ENCODE data around the gene GNL2.
"Not testable (repeated sequence)": the region's sequence is repeated elsewhere in the genome, so short reads cannot be mapped to it uniquely, and the experiment has no call there.

Gene GNL2

DNA sequence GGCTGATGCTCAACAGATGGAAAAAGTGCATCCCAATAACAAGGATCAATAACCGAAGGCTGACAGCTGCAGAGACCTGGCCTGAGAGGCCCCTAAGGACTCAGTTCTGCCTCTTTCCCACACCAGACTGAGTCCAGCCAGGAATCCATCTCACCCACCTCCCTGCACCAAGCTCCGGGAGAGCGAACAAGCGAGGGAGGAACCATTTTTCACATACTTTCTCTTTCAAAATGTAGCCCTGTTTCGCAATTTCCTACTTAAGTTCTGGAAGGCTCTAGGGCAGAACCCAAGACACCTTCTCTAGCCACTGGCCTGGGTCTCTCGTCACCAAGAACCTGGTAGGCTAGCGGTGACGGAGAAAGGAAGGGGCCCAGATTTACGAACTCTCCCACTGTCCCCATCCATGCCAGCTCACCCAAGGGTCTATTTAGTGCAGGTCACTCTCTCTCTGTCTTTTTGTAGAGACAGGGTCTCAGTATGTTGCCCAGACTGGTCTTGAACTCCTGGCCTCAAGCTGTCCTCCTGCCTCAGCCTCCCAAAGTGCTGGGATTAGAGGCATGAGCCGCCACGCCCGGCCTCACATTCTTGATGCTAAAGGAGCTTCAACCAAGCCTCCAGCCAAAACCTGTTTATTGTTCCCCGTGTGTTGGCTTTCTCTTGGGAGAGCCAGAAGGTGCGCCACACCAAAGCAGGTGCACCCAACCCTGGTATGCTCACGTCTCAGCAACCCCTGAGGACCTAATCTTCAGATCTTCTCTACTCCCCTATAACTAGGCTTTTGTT is 10.9 kb upstream of the GNL2 start:
- no peak for DNase-seq

DNA sequence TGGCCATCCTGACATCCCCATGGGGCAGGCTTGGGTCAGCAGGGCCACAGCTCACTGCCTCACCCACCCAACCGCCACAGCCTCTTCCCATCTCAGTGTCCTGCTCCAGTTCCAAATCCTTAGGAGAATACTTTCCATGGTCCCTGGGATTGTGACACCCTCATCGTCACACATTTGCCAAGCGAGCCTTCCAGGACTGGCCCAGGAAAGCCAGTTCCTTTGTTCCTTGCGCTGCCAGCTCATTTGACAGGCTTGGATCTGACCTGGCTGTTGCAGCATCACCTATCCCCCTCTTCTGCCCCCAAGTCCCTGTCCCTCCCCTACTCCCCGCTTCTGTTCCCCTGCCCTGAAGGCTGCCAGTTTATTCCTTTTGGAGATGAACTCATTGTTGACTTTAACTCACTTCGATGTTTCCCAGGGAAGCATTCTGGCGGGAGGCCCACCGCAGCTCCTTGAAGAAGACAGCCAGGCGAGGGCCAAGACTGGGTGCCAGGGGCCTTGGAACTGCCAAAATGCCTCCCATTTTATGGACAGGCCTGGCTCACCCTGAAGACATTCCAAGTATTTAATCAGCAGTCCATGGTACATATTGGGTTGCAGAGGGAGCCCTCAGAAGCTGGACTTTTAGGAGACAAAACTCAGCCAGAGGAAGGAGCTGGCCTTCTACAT is 10.2 kb upstream of the GNL2 start:
- DNase-seq: no peak

DNA sequence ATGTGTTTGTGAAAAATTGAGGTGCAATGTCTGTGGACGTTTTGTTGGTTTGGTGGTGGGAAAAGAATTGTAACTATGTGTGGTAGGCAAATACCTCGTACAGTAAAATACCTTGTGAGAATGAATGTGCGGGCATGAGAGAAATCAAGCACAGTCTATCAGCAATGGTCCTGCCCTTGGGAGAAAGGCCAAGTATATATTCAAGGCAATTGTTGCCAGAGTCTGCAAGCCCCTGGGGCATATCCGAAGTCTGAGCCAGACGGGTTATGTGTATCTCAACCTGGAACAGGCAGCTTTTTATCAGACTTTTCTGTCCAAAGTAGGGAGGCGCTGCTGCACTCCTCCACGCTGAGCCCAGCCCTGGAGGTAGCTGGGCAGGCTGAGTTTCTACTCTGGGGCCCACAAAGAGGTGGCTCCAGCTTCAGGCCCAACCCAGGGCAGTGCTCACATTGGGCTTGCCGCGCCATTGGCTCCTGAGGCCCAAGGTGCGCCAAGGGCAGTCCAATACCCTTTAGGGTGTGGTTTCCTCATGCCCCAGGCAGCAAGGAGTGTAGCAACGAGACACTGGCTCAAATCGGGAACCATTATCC is 9.4 kb upstream of the GNL2 start:
- DNase-seq: no peak

DNA sequence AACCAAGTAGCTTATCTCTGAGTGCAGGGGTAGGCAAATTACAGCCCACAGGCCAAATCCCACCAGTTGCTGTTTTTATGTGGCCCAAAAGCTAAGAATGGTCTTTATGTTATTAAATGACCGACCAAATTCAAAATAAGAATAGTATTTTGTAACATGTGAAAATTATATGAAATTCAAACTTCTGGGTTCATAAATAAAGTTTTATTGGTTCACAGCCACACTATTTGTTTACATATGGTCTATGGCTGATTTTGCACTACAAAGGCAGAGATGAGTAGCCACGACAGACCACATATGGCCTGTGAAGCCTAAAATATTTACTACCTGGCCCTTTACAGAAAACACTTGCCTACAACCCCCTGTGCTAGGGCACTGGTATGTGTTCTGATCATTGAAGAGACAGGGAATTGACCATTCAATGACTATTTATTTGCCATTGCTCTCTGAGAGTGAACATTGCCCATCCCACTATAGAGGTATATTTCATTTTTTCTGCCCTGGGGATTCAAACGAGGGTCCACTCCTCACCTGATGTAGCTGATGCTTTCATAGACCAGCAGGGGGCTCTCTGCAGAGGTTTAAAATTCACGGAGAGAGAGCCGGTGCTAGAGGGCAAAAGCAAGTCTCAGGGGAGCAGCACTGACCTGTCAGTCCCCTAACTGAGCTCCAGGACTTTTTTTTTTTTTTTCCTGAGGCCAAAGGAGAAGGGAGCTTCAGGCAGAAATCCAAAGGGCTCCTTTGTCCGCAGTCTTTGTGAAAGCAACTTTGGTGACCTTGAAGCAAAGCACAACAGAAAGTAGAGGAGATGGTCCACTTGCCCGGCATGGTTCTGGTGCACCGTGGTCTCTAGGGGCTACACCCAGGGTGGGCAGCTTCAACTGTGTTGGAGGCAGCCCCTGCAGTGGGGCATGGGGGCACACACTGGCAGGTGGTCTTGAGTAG is 7.3 kb upstream of the GNL2 start:
- DNase-seq: peak; percentile 30

DNA sequence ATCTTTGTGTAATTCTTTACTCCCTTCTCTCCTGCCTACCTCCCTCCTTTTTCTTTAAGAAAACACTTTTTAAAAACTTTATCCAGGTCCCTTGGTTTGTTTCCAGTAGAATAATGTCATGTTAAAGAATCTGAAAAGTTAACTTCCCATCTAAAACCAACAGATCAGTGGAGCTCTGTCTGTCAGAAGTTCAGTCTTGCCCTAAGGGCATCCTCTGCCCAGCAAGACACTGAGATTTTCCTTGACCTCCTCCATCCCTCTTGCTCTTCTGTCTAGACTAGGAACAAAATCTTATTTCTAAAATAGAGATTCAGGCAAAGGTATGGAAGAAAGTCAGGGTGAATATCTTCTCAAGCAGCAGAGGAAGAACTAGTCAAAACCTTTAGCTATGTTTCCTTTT is 5.7 kb upstream of the GNL2 start:
- DNase-seq: no peak

DNA sequence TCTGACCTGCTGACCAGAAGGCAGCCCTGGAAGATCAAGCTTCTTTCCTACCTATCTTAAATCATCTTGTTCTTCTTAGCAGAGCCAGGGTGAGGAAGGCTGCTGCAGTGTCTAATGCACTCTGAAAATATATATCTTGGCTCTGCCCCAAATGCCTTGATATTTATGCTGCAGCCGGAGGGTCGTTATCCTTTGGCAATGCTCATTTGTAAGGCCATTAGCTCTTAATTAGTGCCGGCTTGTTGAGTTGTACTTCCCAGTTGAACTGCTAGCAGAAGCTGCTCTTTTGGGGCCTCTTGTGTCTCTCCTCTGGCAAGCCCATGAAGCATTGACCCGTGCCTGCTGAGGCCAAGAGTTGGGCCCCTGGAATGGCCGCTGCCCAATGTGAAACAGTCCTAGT is 4.2 kb upstream of the GNL2 start:
- DNase-seq: no peak

DNA sequence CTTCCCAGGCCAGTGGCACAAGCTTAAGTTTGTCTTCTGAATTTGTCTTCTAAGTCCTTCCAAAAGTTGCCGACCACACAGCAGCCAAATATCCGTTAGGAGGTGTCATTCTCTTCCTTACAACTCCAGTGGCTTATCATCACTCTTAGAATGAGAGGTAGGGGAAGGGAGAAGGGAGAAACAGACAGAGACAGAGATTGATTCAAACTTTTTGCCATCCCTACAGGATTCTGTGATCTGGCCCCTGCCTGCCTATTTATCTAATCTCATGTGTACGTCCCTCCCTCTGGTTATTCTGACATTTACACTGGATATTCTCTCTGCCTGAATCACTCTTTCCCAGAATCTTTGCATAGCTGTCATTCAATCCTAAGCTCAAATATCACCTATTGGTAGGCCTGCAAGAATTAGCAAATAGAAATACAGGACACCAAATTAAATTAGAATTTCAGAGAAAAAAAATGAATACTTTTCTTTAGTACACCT is 488 bp upstream of the GNL2 start:
- DNase-seq: no peak

DNA sequence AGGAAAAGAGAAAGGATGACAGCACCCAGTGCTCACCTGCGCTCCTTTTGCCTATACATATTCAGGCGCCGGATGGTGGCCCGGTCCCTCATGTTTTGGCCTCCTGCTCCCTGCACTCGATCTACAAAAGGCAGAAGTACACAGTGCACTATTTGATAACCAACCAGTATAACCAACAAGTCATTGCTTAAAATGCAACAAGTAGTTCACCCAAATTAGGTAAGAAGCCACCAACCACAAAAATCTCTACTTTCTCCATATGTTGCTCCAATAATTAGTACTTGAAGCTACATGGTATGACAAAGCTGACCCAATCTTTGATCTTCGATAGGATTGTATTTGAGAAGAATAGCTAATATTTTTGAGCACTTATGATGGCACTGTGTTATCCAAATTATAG is 2.0 kb downstream of the GNL2 start:
- DNase-seq: no peak

DNA sequence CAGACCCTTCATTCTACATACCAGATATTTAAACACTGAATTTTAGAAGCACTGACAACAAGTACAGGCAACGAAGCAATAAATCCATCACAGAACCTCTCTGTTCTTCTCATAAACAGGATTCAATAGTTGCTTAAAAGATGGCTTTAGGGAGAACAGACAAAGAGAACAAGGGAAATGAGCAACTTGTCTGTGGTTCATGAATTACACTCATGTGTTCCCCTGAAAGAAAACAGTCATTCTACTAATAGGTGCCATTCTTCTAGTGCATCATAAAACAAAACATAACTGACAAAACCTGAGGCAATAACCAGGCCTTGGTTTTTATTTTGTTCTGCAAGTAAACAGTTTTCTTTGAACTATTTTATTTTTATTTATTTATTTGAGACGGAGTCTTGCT is 6.8 kb downstream of the GNL2 start:
- no peak for DNase-seq

DNA sequence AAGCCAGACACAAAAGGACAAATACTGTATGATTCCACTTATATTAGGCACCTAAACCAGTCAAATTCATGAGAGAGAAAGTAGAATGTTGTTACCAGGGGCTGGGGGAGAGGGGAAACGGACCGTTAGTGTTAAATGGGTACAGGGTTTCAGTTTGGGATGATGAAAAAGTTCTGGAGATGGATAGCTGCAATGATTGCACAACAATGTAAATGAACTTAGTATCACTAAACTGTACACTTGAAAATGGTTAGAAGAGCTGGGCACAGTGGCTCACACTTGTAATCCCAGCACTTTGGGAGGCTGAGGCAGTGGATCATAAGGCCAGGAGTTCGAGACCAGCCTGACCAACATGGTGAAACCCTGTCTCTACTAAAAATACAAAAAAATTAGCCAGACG is 11.2 kb downstream of the GNL2 start:
- DNase-seq: not testable (repeated sequence)

DNA sequence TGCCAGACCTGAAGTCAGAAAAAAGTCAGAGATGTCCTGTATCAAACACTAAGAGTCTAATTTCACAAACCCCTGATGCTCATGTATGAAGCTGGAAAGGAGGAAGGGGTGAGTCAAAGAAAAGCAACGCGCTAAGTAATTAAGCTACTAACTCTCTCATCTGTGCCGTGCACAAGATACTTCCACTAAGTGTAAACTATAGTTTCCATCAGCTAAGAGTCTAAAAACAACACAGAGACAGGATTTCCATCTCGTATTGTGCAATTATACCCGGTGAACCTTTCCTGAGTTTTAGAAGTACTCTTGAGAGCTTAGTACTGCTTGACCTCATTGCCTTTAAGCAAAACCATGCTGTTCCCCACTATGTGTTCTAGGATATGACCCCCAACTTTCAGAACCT is 20.0 kb downstream of the GNL2 start:
- DNase-seq: no peak

DNA sequence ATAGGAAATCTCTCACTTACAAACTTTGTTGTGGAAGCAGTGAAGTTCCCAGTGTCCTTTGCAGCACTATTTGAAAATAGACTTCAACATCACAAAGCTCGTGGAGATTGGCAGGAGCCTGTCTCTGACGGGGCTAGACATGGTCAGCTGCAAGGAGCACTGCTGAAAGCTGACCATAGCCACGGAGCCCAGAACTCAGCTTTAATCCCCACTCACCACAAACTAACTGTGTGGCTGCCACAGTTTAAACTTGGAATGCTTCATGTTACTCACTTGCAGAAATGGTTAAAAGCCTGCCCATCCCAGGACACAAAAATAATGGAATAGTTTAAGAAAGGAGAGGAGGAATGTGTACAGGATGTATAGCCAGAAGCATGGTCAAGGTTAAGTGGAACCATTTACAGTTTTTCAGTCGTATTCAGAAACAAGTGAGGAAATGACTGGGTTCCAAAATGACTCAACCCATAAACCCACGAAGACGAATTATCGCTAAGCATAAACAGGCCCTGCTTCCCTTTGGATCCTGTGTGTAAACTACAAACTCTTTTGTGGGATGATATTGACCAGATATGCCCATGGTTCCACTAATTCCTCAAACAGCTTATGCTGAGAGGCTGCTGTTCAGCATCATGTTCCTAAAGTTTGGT is 20.8 kb downstream of the GNL2 start:
- no peak for DNase-seq

DNA sequence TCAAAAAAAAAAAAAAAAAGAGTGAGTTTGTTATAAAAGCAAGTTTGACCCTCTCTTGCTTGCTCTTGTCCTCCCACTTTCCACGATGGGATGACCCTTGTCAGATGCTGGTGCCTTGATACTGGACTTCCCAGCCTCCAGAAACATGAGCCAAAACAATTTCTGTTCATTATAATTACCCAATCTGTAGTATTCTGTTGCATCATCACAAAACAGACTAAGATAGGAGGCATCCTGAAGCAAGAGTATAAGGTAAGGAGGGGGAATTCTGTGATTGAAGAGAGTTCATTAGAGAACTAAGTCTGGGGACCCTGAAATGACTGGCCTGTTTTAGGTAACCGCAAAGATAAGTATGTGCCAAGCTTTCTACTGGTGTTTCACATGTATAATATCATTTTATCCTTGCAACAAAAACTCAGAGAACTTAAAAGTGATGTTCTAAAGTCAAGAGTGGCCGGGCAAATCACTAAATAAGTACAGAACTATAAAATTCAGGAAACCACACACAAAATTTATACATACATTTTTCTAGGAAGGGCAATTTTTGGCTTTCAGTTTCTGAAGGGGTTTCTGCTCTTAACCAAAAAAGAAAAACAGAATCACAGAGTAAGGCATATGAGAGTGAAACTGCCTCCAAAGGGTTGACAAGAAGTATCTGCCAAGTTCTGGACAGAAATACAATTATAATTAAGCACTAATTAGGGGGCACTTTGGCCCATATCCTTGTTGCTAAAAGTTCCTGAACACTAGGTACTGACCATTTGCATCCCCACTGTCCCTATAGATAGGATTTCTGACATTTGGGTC is 25.0 kb downstream of the GNL2 start:
- no peak for DNase-seq

DNA sequence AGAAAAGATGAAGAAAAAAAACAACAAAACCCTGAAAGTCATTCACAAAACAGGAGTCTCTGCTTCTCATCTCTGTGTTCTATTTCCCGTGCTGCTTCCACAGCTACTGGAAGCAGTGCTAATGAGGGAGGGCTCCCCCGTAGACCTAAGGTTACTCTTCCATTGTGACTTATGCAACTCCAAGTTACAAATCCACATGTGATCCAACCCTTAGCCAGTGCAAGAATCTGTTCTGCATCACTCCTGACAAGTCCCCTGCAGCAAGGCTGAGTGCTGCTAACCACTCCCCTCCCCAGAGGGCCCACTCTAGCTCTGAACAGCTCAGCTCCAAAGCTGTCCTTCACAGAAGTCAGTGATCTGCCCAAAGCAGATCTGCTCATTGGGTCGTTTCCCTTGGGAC is 28.7 kb downstream of the GNL2 start:
- DNase-seq: no peak

DNA sequence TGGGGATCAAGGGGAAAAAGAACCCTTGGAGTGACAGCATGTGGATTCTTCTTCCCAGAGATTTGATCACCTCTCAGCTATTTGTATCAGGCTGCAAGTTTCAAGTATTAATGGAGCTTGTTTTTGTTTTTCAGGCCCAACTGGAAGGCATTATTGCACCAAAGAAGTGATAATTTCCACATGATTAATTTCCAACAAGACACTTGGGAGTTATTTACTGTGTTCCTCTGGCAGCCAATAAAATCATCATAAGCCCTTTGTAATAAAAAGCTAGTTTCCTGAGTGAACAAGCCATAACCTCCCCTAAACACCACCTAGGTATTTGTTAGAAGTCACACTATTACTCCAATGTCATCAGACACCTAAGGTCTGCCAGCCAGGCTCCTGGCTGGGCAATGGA is 30.8 kb downstream of the GNL2 start:
- DNase-seq: no peak

DNA sequence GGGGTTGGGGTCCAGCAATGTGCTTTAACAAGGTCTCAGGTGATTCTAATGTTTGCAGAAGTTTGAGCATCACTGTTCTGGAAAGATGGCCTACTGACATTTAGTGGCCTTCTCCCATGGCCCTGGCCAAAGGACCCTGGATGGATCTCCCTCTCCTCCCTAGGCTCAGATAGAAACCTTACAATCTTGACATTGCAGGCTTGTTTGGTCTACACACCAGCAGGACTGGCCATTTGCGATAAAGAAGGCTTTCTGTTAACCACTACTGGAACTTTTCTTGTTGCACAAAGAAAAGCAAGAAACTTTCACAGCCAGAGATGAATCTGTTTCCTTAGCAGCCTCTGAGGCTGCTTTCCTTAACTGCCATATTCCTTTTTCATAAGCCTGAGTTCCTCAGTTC is 32.8 kb downstream of the GNL2 start:
- DNase-seq: no peak

DNA sequence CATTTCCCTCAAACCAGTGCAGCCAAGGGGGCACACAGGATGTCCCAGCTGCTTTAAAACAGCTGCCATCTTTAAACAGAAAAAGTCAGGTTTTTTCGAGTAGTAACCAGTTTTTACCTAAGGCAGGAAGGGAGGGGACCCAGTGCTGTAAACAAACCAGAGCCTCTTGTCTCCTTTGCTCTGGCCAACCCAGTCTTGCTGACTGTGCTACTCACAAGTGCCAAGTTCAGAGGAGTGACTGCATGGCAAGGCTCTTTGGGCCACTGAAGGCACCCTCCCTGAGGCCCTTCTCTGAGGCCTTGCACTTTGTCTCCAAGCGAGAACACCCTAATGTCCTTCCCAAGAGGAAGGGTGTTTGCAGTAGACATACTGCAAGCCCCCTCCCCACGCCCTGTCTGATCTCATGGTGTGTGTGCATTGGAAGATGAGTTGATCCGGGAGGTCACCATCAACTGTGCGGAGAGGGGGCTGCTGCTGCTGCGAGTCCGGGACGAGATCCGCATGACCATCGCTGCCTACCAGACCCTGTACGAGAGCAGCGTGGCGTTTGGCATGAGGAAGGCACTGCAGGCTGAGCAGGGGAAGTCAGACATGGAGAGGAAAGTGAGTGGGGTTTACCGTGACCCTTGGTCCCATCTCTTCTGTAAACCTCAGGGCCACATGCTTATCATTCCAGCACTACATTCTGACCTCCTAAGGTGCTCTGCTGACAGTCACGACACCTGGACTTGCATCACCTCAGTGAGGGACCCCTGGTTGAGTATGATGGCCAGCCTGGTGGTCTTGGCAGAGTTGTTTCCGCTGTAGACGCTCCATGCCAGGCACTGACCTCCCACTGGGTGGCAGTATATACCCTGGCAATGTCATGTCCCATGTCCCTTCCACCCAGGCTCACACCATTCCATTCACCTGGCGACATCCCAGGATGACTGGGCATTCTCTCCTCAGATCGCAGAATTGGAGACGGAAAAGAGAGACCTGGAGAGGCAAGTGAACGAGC is 34.3 kb downstream of the GNL2 start:
- DNase-seq: no peak

DNA sequence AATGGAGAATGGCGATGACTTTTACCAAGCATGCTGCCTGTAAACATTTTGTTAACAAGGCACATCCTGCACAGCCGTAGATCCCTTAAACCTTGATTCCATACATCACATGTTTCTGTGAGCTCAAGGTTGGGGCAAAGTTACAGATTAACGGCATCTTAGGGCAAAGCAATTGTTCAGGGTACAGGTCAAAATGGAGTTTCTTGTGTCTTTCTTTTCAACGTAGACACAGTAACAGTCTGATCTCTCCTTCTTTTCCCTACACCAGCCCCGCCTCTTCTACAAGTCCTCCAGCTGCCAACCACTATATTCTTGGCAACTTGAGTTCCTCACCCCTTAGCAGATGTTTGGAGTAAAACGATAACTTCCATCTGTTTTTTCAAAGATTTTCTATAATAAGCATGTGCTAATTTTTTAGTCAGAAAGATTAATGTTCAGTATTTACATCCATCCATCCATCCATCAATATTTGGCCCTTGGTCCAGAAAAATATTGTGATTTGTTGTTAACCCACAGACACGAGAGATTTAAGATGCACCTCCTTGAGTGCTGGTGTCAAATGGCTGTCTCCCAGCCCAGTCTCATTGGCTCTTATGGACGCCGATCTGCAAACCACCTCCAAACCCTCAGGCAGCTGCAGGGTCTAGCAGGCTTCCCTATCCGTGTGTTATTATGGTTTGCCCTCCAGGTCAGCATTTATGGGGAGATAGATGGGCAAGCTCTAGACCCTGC is 35.2 kb downstream of the GNL2 start:
- DNase-seq: no peak

DNA sequence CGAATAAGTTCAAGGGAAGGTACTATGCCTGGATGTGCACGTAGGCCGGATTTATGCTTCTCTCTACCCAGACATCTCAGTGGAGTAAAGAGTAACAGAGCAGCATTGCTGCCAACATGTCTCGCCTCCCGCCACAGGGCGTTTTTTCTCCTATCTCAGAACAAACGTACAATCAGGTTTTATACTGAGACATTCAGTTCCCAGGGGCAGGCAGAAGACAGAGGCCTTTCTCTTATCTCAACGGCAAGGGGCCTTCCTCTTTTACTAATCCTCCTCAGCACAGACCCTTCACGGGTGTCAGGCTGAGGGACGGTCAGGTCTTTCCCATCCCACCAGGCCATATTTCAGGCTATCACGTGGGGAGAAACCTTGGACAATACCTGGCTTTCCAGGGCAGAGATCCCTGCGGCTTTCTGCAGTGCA is 35.8 kb downstream of the GNL2 start:
- not testable (repeated sequence) for DNase-seq

DNA sequence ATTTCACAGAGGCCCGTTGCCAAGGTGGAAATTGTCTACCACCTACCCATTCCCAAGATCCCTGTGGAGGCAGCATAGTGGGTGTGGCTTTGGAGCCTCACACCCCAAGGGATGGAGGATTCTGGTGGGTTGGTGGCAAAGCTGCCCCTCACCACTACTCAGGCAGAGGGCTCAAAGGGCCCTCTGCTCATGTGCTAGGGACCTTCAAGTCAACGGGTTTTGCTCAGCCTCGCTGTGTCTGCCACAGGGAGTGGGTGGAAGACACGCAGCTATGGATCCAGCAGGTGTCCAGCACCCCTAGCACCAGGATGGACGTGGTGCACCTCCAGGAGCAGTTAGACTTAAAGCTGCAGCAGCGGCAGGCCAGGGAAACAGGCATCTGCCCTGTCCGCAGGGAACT is 36.7 kb downstream of the GNL2 start:
- DNase-seq: no peak

All from NCI-H1694 treated with DMSO at 0.1 percent for 48 hours (cell line).